ENCODE measurements around the gene SUMO4.

DNA sequence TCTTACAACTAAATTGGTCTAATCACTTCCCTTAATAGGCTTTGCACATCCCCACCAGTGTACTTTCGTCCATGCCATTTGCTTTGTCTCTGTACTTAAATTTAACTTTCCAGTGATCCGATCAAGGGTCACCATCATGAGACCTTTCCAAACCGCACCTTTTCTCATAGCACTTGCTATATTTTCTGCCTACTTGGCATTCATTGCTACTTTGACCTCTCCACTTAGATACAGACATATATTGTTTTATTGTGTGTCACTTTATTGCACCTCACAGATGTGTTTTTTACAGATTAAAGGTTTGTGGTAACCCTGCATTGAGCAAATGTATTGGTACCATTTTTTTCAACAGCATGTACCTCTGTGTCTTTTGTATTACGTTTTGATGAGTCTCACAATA lies 14.8 kb downstream of the SUMO4 start:
- no peak for TF ChIP-seq POLR2AphosphoS5 (IDR thresholded peaks at IDR 0.05)
- TF ChIP-seq, protein P1, sequence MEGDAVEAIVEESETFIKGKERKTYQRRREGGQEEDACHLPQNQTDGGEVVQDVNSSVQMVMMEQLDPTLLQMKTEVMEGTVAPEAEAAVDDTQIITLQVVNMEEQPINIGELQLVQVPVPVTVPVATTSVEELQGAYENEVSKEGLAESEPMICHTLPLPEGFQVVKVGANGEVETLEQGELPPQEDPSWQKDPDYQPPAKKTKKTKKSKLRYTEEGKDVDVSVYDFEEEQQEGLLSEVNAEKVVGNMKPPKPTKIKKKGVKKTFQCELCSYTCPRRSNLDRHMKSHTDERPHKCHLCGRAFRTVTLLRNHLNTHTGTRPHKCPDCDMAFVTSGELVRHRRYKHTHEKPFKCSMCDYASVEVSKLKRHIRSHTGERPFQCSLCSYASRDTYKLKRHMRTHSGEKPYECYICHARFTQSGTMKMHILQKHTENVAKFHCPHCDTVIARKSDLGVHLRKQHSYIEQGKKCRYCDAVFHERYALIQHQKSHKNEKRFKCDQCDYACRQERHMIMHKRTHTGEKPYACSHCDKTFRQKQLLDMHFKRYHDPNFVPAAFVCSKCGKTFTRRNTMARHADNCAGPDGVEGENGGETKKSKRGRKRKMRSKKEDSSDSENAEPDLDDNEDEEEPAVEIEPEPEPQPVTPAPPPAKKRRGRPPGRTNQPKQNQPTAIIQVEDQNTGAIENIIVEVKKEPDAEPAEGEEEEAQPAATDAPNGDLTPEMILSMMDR (IDR thresholded peaks at IDR 0.05), result no peak
- no peak for TF ChIP-seq POLR2A (IDR thresholded peaks at IDR 0.05)
